Thyroid gland (tissue), 4 donors: ENCODE measurements around the gene ANKRD60.

Experiments
- POLR2A ChIP-seq, 2 donors: fragments of 450-650 bp; IDR thresholded peaks; one replicate each; pipeline ENCODE4 v1.6.1; 2017; ENCODE audit warnings: antibody characterized with exemption in 2 of 2, mild to moderate bottlenecking in 2 of 2, moderate library complexity in 1 of 2
- TF ChIP-seq, protein P1 (sequence below), 6 experiments: fragments of 200-600 bp in 3 of 6; fragments of 450-650 bp in 3 of 6; sonication (generic) in 3 of 6; IDR thresholded peaks; one replicate each; pipeline ENCODE4 v1.5.1; 2016 to 2019; ENCODE audit warnings: antibody characterized with exemption in 6 of 6, mild to moderate bottlenecking in 2 of 6, inconsistent platforms in 1 of 6, moderate library complexity in 1 of 6

DNA sequence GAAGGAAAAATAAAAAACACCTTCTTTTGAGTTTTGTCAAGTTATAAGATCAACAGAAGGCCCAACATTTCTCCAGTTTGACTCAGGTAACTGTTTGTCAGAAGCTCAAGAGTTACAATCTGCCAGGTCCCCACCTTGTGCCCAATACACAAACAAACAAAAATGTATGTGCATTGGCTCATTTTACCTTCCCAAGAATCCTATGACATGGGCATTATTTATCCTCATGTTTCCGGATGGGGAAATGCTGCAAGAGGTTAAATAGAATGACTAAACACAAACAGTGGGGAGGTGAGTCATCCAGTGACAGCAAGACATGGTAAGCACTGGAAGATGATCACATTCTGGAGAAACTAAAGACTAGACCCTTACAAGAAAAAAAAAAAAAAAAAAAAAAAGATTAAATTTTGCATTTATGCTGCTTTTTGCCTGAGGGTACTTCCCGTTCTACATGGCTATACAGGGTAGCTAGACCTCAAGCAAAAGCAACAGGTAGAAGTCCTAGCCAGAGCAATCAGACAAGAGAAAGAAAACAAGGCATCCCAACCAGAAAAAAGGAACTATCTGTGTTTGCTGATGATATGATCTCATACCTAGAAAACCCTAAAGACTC, 23.6 kb upstream of the ANKRD60 start:
- TF ChIP-seq, protein P1, sequence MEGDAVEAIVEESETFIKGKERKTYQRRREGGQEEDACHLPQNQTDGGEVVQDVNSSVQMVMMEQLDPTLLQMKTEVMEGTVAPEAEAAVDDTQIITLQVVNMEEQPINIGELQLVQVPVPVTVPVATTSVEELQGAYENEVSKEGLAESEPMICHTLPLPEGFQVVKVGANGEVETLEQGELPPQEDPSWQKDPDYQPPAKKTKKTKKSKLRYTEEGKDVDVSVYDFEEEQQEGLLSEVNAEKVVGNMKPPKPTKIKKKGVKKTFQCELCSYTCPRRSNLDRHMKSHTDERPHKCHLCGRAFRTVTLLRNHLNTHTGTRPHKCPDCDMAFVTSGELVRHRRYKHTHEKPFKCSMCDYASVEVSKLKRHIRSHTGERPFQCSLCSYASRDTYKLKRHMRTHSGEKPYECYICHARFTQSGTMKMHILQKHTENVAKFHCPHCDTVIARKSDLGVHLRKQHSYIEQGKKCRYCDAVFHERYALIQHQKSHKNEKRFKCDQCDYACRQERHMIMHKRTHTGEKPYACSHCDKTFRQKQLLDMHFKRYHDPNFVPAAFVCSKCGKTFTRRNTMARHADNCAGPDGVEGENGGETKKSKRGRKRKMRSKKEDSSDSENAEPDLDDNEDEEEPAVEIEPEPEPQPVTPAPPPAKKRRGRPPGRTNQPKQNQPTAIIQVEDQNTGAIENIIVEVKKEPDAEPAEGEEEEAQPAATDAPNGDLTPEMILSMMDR (IDR thresholded peaks at IDR 0.05), result no peak
- TF ChIP-seq POLR2A (IDR thresholded peaks at IDR 0.05), result no peak
